ENCODE results near the gene AMBRA1.

DNA sequence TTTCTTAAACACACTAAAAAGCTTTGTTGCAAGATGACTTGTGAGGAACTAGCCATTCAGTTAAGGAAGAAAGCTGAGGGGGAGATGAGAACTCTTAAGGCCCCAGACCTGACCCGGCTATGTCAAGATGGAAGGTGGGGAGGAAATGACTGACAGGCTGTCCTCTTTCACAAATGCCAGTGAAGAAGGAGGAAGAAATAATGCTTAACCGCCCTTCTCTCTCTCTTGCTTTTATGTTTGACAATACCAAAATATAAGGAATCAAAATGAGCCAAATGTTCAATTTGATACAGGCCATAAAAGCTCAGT is 87.4 kb downstream of the AMBRA1 start:
- TF ChIP-seq POLR2AphosphoS5 (IDR thresholded peaks at IDR 0.05) (no peak), CTCF (IDR thresholded peaks at IDR 0.05) (no peak), POLR2A (IDR thresholded peaks at IDR 0.05) (no peak)

Measured in prostate gland (tissue), 2 donors.